Measurements from ENCODE around the gene MISP3. TPM values are rescaled to one million over a fixed set of nuclear protein-coding genes. Genes with fewer than 3 reads are reported as not detected.

MISP3 gene
- total RNA-seq, 1 donor from 2014 or later: 0.41 TPM

- no peak for FAIRE-seq
- peak in 1 of 2 donors; percentile 60 for DNase-seq (ENCODE audit: low spot score in 2 of 2)
Observed at GRCh38 chr19:14073925-14074838, 1.6 kb downstream of the MISP3 start.

- DNase-seq (ENCODE audit: low spot score in 2 of 2) (no peak), FAIRE-seq (no peak)
Observed at GRCh38 chr19:14078411-14078810, 5.8 kb downstream of the MISP3 start.

GRCh38 chr19:14080887-14081796, 8.6 kb downstream of the MISP3 start:
- FAIRE-seq (peak; percentile 98), DNase-seq (ENCODE audit: low spot score in 2 of 2) (peak; percentile 97 to 99)

DNA sequence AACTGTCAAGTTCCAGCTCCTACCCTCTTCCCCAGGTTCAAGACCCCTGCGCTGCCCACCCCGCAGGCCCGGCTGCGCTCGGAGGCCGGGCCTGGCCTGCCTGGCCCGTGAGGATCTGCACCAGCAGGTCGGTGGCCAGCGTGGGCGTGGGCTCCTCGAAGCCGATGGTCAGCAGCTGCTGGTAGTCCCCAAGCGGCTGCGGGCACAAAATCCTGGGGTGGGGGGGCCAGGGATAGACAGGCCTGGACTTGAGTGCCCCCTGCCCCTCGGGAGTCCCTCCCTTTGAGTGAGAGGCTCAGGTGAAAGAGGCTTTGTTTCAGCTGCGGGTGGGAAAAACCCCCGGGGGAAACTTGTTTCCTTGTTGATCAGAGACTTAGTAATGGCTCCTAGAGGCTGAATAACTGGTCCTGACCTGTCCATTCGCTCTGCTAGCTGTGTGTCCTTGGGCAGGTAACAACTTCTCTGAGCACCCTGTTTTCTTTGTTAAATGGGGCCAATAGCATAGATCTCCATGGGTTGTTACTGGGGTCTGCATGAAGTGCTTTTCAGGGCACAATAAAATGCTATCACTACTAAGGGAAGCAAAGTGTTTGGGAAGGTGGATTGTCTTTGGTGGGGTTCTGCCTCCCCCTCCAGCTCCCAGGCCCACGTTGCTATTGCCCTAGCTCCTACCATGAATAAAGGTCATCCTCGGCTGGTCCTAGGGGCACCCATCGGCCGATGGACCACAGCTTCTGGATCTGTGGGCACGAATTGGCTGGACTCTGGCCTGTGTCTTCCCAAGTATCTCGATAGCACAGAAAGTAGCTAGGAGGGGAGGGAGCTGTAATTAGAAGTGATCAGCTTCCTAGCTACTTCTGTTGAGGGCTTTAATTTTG, 9.4 kb downstream of the MISP3 start:
- DNase-seq (ENCODE audit: low spot score in 2 of 2) (no peak), FAIRE-seq (no peak)

- FAIRE-seq (no peak), DNase-seq (ENCODE audit: low spot score in 2 of 2) (no peak)
Observed at GRCh38 chr19:14082675-14082960, 10.0 kb downstream of the MISP3 start.

- no peak for DNase-seq (ENCODE audit: low spot score in 2 of 2)
- FAIRE-seq: no peak
Observed at GRCh38 chr19:14085309-14085995, 12.9 kb downstream of the MISP3 start, which contains the start of gene C19orf67. Gene C19orf67, minus strand, starts transcription at chr19:14085783. Its CDS starts 156 bp downstream, at chr19:14085627.

GRCh38 chr19:14086098-14086497, 13.5 kb downstream of the MISP3 start:
- FAIRE-seq: no peak
- DNase-seq (ENCODE audit: low spot score in 2 of 2): no peak

DNA sequence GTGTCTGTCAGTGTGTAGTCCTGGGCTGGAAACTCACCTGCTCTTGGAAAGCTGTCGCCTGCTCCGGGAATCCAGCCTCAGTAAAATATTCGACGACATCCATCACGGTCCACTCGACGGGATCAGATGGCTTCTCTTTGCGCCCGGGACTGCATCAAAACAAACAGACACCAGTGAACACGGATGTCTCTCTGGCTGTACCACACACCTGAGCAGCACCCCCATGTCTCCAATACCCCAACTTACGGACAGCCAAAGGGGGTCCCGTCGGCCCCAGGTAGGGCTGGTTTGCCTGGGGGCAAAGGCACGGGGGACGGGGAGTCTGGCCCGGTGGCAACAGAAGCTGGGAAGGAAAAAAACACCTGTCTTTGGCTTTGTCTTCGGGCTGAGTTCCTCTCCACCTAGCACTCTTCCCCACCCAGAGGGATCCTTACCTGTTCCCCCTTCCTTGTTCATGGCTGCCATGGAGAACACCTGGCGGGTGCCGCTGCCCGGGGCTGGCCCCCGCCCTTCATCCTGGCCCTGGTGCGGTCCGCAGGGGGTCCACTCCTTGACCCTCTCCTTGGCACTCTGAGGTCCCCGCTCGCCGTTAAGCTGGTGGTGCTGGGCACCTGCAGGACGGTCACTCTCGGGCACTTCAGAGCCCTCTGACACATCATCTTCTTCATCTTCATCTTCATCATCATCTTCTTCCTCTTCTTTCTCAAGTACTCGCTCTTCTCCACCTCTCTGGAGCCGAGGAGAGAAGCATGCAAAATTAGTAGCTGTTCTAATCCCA, 16.2 kb downstream of the MISP3 start:
- FAIRE-seq (no peak), DNase-seq (ENCODE audit: low spot score in 2 of 2) (no peak)

DNA sequence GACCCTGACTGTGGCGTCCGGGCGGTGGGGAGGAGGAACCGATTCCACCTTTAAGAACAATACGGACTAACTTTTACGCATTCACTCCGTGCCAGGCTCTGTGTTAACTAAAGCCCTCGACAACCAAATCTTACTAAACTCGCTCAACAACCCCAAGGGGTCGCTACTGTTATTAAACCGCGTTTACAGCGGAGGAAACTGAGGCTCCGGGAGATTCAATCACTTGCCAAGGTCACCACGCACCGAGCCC, 16.8 kb downstream of the MISP3 start:
- no peak for DNase-seq (ENCODE audit: low spot score in 2 of 2)
- no peak for FAIRE-seq

- DNase-seq (ENCODE audit: low spot score in 2 of 2) (peak; percentile 64 to 81), FAIRE-seq (no peak)
Observed at GRCh38 chr19:14089662-14090508, 17.3 kb downstream of the MISP3 start.

DNA sequence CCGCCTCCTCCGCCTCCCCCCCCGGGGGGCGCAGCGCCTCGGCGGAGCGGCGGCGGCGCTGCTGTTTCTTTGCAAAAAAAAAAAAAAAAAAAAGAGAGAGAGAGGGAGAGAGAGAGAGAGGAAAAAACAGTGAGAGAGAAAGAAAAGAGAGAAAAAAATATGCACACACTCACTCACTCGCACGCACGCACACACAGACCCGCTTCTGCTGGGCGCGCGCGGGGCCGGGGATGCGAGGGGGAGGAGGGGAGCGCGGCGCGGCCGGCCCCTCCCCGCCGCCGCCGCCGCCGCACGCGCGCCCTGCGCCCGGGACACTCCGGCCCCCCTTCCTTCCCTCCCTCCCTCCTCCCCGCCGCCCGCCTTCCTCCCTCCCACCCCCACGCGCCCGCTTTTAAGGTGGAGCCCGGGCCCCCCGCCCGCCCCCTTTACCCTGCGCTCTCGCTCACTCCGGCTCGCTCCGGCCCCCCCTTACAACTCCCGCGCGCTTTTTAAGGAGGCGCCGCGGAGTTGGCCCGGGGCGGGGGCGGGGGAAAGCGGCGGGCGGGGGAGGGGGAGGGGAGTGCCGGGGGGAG, 18.0 kb downstream of the MISP3 start, which contains the start of gene SAMD1:
TSS of gene SAMD1 (minus strand) at position 243 of the 572 bp plus-strand sequence.
- peak; percentile 93 to 96 for DNase-seq (ENCODE audit: low spot score in 2 of 2)
- FAIRE-seq: no peak

GRCh38 chr19:14091081-14091812, 18.7 kb downstream of the MISP3 start:
- no peak for FAIRE-seq

DNA sequence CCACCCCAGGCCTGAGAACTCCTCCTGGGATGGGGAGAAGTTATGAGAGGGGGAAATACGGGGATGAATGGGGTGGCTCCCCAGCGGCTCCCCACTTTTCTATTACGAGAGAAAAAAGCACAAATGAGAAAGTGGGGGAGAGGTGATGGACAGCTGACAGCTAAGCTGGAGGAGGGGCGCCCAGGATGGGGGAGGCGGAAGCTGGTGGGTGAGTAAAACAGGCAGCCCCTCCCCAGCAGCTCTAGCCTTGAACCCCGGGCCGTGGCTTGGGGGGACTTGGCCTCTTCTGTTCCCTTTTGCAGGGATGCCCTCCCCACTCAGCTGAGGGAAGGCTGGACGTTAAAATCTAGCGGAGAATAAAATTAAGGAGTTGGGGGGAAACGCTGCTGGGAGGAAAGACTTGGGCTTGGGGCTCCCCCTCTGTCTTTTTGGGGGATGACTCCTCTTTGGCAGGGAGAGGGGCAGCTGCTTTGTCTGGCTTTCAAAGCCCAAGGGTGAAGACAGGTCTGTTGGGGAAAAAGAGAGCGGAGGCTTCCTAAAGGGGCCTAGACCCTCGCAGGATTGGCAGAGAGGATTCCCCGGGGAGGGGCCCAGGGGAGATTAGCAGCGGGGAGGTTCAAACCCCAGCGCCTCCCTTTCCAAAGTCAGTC, 19.4 kb downstream of the MISP3 start:
- DNase-seq (ENCODE audit: low spot score in 2 of 2) (no peak), FAIRE-seq (no peak)

More at GRCh38 chr19:14091081-14091812, 18.7 kb downstream of the MISP3 start:
- DNase-seq (ENCODE audit: low spot score in 2 of 2): peak in 1 of 2 donors; percentile 97

DNA sequence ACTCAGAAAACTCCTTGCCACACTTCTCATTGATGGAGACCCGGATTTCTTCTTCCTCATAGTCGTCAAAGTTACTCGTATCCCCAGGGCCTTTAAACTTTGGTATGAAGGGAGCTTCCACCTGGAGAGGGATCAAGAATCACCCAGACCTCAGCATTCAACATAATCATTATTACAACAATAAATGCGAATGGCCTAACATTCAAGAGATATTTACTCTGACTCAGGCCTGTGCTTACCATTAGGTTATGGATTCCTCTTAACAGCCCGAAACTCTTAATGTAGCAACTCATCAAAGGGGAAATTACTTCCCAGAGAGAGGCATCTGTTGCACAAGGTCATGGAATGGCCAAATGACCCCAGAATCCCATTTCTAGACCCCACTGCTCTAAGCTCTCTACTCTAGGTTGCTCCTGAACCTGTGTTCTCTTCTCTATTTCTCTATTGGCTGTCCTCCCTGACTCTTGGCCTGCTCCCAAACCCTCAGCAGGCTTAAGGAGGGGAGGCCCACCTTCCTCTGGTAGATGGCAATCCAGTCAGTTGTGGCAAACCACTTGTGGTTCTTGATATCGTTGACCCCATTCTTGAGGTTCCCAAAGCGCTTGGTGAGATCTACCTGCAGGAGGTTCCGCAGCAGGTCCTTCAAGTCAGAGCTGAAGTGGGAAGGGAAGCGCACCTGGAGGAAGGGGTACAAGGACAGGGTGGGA, 20.7 kb downstream of the MISP3 start:
- DNase-seq (ENCODE audit: low spot score in 2 of 2) (no peak), FAIRE-seq (no peak)

GRCh38 chr19:14094854-14095253, 22.3 kb downstream of the MISP3 start:
- DNase-seq (ENCODE audit: low spot score in 2 of 2): no peak
- FAIRE-seq: no peak

Measured in frontal cortex (tissue), 4 donors.